Esophagus muscularis mucosa (tissue), 4 donors: Measurements from ENCODE around the gene OLIG3. TPM values are rescaled to one million over a fixed set of nuclear protein-coding genes. Genes with fewer than 3 reads are reported as not detected.
A peak's percentile ranks its signal among the peaks of the same experiment; 100 is the strongest.

Source experiments
- DNase-seq: peaks from one replicate; pipeline ENCODE4 v3.0.0-alpha.2; 2017; ENCODE audit errors: extremely low spot score
- H3K27ac ChIP-seq, 4 donors: fragments of 200-600 bp; sonication (generic); replicated peaks in 1 of 4; 1 replicate in 3 of 4; 2 replicates in 1 of 4; pipeline ENCODE4 v1.5.1; 2016 to 2019; ENCODE audit warnings: mild to moderate bottlenecking in 1 of 4
- H3K27me3 ChIP-seq, 4 donors: fragments of 200-600 bp; sonication (generic); one replicate each; pipeline versions ENCODE4 v1.5.1 to v1.6.0; 2016 to 2019
- H3K36me3 ChIP-seq, 4 donors: fragments of 200-600 bp; sonication (generic); one replicate each; pipeline ENCODE4 v1.5.1; 2016 to 2019
- H3K4me1 ChIP-seq, 4 donors: fragments of 200-600 bp; sonication (generic); one replicate each; pipeline ENCODE4 v1.5.1; 2016 to 2019
- H3K4me3 ChIP-seq, 4 donors: fragments of 200-600 bp; sonication (generic); 1 replicate in 2 of 4; 2 replicates in 2 of 4; pipeline ENCODE4 v1.5.1; 2016 to 2019; ENCODE audit warnings: mild to moderate bottlenecking in 4 of 4, moderate library complexity in 1 of 4
- H3K9me3 ChIP-seq, 4 donors: fragments of 200-600 bp; sonication (generic); 1 replicate in 3 of 4; 2 replicates in 1 of 4; pipeline ENCODE4 v1.5.1; 2016 to 2019
- CTCF ChIP-seq, 3 experiments: fragments of 200-600 bp in 2 of 3; fragments of 450-650 bp in 1 of 3; sonication (generic) in 2 of 3; IDR thresholded peaks; one replicate each; pipeline ENCODE4 v1.5.1; 2017 to 2019; ENCODE audit warnings: antibody characterized with exemption in 3 of 3, mild to moderate bottlenecking in 2 of 3, moderate library complexity in 1 of 3
- EP300 ChIP-seq: sonication (generic); formaldehyde crosslinking; IDR thresholded peaks from one replicate; pipeline ENCODE4 v1.6.1; 2017; ENCODE audit warnings: antibody characterized with exemption
- POLR2A ChIP-seq: fragments of 450-650 bp; IDR thresholded peaks from one replicate; pipeline ENCODE4 v1.6.1; 2017; ENCODE audit warnings: antibody characterized with exemption, moderate library complexity, mild to moderate bottlenecking, low read depth
- POLR2AphosphoS5 ChIP-seq, 2 donors: sonication (generic); formaldehyde crosslinking; IDR thresholded peaks; one replicate each; pipeline ENCODE4 v1.6.1; 2017; ENCODE audit warnings: antibody characterized with exemption in 2 of 2
- WGBS: methylation state at CpG from one replicate; pipeline ENCODE4 v1.1.5; 2018; 5-methylcytosine and 5-hydroxymethylcytosine counted together
- intact Hi-C: fragments of 100-400 bp; cut with DNase I; formaldehyde crosslinking; loops from one replicate; pipeline ENCODE4 v1.15.1; 2023
- total RNA-seq, 4 donors: library from RNA; depleted of rRNA; stranded (reverse); fragments of >200 nt; gene quantifications; one replicate each; pipeline versions ENCODE4 v1.1.0 to v1.2.1, GENCODE V29; 2016

The OLIG3 gene
- total RNA-seq, 4 donors from 2014 or later = 0.32 TPM; not detected in 3

- Histone ChIP-seq H3K9me3 (no peaks in the 10 kb centered on the region), H3K27ac (no peak overlapping the region), H3K4me3 (no peak overlapping the region), H3K36me3 (no peaks in the 10 kb centered on the region), H3K4me1 (peaks cover 28 to 56% (median 48%) of the 10 kb centered on the region in 4 donors), H3K27me3 (peaks cover 11 to 100% (median 93%) of the 10 kb centered on the region in 4 donors)
- 45% methylated on average over 19 of the region's 19 CpGs for WGBS
- peak; percentile 68 for DNase-seq
- no peak for TF ChIP-seq EP300
- TF ChIP-seq CTCF (IDR thresholded peaks at IDR 0.05) = no peak
- no peak for TF ChIP-seq POLR2AphosphoS5 (IDR thresholded peaks at IDR 0.05)
- TF ChIP-seq POLR2A = no peak
- intact Hi-C loops = no loop called here
These were observed 3.9 kb downstream of the OLIG3 start for GRCh38 chr6:137490006-137490905.

GRCh38 chr6:137489046-137490005 lies 4.9 kb downstream of the OLIG3 start:
- no peaks in the 10 kb centered on the region for H3K9me3 ChIP-seq
- no peaks in the 10 kb centered on the region for H3K36me3 ChIP-seq
- H3K4me3 ChIP-seq = peak overlapping the region; percentile 21 to 36 (median 30)
- no peak for TF ChIP-seq EP300
- no peak for TF ChIP-seq POLR2A
- TF ChIP-seq POLR2AphosphoS5 (IDR thresholded peaks at IDR 0.05) = no peak
- TF ChIP-seq CTCF (IDR thresholded peaks at IDR 0.05) = no peak
- peaks cover 26 to 47% (median 40%) of the 10 kb centered on the region in 4 donors for H3K4me1 ChIP-seq
- peak; percentile 90 for DNase-seq
- WGBS = 24% methylated on average over 41 of the region's 47 CpGs
- H3K27ac ChIP-seq = no peak overlapping the region
- H3K27me3 ChIP-seq = peaks cover 11 to 100% (median 85%) of the 10 kb centered on the region in 4 donors
- intact Hi-C loops = no loop called here

- no peaks in the 10 kb centered on the region for H3K9me3 ChIP-seq
- peak; percentile 79 for DNase-seq
- H3K27me3 ChIP-seq = peaks cover 8 to 96% (median 76%) of the 10 kb centered on the region in 4 donors
- H3K4me1 ChIP-seq = peaks cover 20 to 38% (median 31%) of the 10 kb centered on the region in 4 donors
- intact Hi-C loops = no loop called here
- H3K27ac ChIP-seq = no peak overlapping the region
- H3K4me3 ChIP-seq = peak overlapping the region; percentile 21 to 36 (median 30)
- no peaks in the 10 kb centered on the region for H3K36me3 ChIP-seq
- TF ChIP-seq CTCF (IDR thresholded peaks at IDR 0.05) (no peak), EP300 (no peak), POLR2A (no peak), POLR2AphosphoS5 (IDR thresholded peaks at IDR 0.05) (no peak)
- 4% methylated on average over 19 of the region's 73 CpGs for WGBS
These were observed 5.8 kb downstream of the OLIG3 start for GRCh38 chr6:137488150-137489045.

GRCh38 chr6:137487869-137488149 lies 6.4 kb downstream of the OLIG3 start:
- Histone ChIP-seq H3K27me3 (peaks cover 4 to 91% (median 70%) of the 10 kb centered on the region in 4 donors), H3K27ac (no peak overlapping the region)
- TF ChIP-seq CTCF (IDR thresholded peaks at IDR 0.05) (no peak), POLR2A (no peak), EP300 (no peak), POLR2AphosphoS5 (IDR thresholded peaks at IDR 0.05) (no peak)

More at GRCh38 chr6:137487869-137488149, 6.4 kb downstream of the OLIG3 start:
- intact Hi-C loops = no loop called here
- H3K9me3 ChIP-seq = no peaks in the 10 kb centered on the region
- WGBS = 5% methylated on average over 4 of the region's 11 CpGs
- no peaks in the 10 kb centered on the region for H3K36me3 ChIP-seq
- peak overlapping the region in 1 of 4 donors; percentile 21 for H3K4me3 ChIP-seq
- peak; percentile 80 for DNase-seq
- peaks cover 15 to 32% (median 25%) of the 10 kb centered on the region in 4 donors for H3K4me1 ChIP-seq
